KMS-11 (cell line): Measurements from ENCODE around the gene TLR4.

Experiments
- H2AFZ ChIP-seq: fragments of 200-600 bp; sonication (generic); 2 replicates; pipeline ENCODE4 v1.6.1; 2016; ENCODE audit warnings: antibody characterized with exemption, mixed run types, low read depth
- H3K27ac ChIP-seq: fragments of 200-600 bp; sonication (generic); 2 replicates; pipeline ENCODE4 v1.6.1; 2016; ENCODE audit warnings: mild to moderate bottlenecking, mixed run types
- H3K27me3 ChIP-seq: fragments of 200-600 bp; sonication (generic); 2 replicates; pipeline ENCODE4 v1.6.1; 2017; ENCODE audit warnings: mild to moderate bottlenecking, low read depth, mixed run types, moderate library complexity; ENCODE audit not compliant: insufficient read depth
- H3K36me3 ChIP-seq: fragments of 200-600 bp; sonication (generic); 2 replicates; pipeline ENCODE4 v1.6.1; 2017; ENCODE audit warnings: mild to moderate bottlenecking, mixed run types; ENCODE audit not compliant: insufficient read depth
- H3K4me1 ChIP-seq: fragments of 200-600 bp; sonication (generic); 2 replicates; pipeline ENCODE4 v1.6.1; 2016; ENCODE audit warnings: mild to moderate bottlenecking, low read depth, mixed run types; ENCODE audit not compliant: poor library complexity, severe bottlenecking
- H3K4me2 ChIP-seq: fragments of 200-600 bp; sonication (generic); 2 replicates; pipeline ENCODE4 v1.7.0; 2016; ENCODE audit warnings: mild to moderate bottlenecking, mixed run types
- H3K4me3 ChIP-seq: fragments of 200-600 bp; sonication (generic); IDR thresholded peaks from 2 replicates; pipeline ENCODE4 v1.6.1; 2017; ENCODE audit warnings: low read depth, low read length, mixed read lengths; ENCODE audit not compliant: insufficient read depth
- H3K79me2 ChIP-seq: fragments of 200-600 bp; sonication (generic); 2 replicates; pipeline ENCODE4 v1.6.1; 2016; ENCODE audit warnings: low read depth, mixed run types; ENCODE audit not compliant: insufficient read depth
- H3K9ac ChIP-seq: fragments of 200-600 bp; sonication (generic); 2 replicates; pipeline ENCODE4 v1.6.1; 2016; ENCODE audit warnings: mild to moderate bottlenecking, mixed run types
- H4K20me1 ChIP-seq: fragments of 200-600 bp; sonication (generic); 2 replicates; pipeline ENCODE4 v1.6.1; 2016; ENCODE audit warnings: mild to moderate bottlenecking, mixed run types; ENCODE audit not compliant: insufficient read depth
- CTCF ChIP-seq: fragments of 200-600 bp; sonication (generic); conservative IDR thresholded peaks from 2 replicates; pipeline ENCODE4 v1.6.1; 2017; ENCODE audit warnings: low read depth, mild to moderate bottlenecking, antibody characterized with exemption, low read length, moderate library complexity, mixed read lengths

TLR4 gene

GRCh38 chr9:117734523-117735314 is 30.5 kb downstream of the TLR4 start:
- no peak for TF ChIP-seq CTCF
- H3K9ac ChIP-seq: no peak overlapping the region
- H3K27ac ChIP-seq: no peak overlapping the region
- no peaks in the 10 kb centered on the region for H3K36me3 ChIP-seq
- H3K4me3 ChIP-seq: no peak overlapping the region
- no peak overlapping the region for H2AFZ ChIP-seq
- H3K4me1 ChIP-seq: no peaks in the 10 kb centered on the region
- no peak overlapping the region for H3K4me2 ChIP-seq
- H4K20me1 ChIP-seq: no peaks in the 10 kb centered on the region
- H3K79me2 ChIP-seq: no peaks in the 10 kb centered on the region
- H3K27me3 ChIP-seq: no peaks in the 10 kb centered on the region

- TF ChIP-seq CTCF: no peak
- Histone ChIP-seq H3K27me3 (no peaks in the 10 kb centered on the region), H3K27ac (no peak overlapping the region), H3K4me2 (no peak overlapping the region), H3K79me2 (no peaks in the 10 kb centered on the region), H3K4me3 (no peak overlapping the region), H3K4me1 (no peaks in the 10 kb centered on the region), H4K20me1 (no peaks in the 10 kb centered on the region), H2AFZ (no peak overlapping the region), H3K36me3 (no peaks in the 10 kb centered on the region), H3K9ac (no peak overlapping the region)
Observed at GRCh38 chr9:117737721-117738226, 33.6 kb downstream of the TLR4 start.

- H3K4me3 ChIP-seq: no peak overlapping the region
- no peak for TF ChIP-seq CTCF
- no peaks in the 10 kb centered on the region for H4K20me1 ChIP-seq
- no peaks in the 10 kb centered on the region for H3K4me1 ChIP-seq
- no peak overlapping the region for H3K27ac ChIP-seq
- no peaks in the 10 kb centered on the region for H3K36me3 ChIP-seq
- H3K79me2 ChIP-seq: no peaks in the 10 kb centered on the region
- H2AFZ ChIP-seq: no peak overlapping the region
- no peak overlapping the region for H3K9ac ChIP-seq
- H3K4me2 ChIP-seq: no peak overlapping the region
- H3K27me3 ChIP-seq: no peaks in the 10 kb centered on the region
Observed at GRCh38 chr9:117739206-117739605, 35.0 kb downstream of the TLR4 start.

GRCh38 chr9:117739624-117740347 is 35.6 kb downstream of the TLR4 start:
- no peaks in the 10 kb centered on the region for H3K27me3 ChIP-seq

More at GRCh38 chr9:117739624-117740347, 35.6 kb downstream of the TLR4 start:
- no peaks in the 10 kb centered on the region for H4K20me1 ChIP-seq
- H3K4me3 ChIP-seq: no peak overlapping the region
- no peaks in the 10 kb centered on the region for H3K36me3 ChIP-seq
- H3K4me2 ChIP-seq: no peak overlapping the region
- no peak for TF ChIP-seq CTCF
- H3K79me2 ChIP-seq: no peaks in the 10 kb centered on the region
- H2AFZ ChIP-seq: no peak overlapping the region
- H3K4me1 ChIP-seq: no peaks in the 10 kb centered on the region
- H3K9ac ChIP-seq: no peak overlapping the region
- no peak overlapping the region for H3K27ac ChIP-seq
